ENCODE data around the gene PIPOX.

DNA sequence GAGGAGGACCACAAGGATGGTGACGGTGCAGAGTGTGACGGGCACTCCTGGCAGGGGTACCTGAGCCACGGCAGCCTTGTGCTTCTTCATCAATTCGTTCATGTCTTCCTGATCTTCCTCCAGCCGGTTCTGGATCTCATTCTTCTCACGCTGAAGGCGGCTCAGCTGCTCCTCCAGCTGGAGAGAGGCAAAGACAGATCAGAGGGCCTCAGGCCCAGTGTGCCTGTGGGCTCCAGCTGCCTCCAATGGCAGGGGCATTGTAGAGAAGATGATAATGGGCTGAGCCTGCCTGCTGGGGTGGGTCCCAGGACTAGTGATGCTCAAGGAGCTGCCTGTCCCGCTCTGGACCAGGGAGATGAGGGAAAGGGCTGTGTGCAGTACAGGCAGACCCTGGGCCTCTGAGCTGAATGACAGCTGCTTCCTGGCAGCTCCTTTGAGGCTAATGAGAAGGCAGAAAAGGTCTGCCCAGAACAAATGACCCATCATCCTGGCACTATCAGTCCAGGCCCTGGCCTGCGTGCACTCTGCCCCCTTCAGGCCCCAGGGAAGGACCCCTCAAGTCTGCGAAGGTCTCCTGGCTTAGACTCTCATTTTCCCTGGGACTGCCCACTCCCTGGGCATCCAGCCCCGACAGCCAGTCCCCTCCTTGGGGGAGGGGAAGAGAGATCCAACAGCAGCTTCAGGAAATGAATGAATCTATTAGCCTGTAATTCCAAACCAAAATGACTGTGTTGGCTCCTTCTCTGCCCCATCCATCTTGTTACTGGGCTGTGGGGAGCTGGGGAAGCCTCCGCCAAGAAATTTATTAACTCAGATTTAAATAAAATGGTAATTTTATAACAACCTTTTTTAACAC is 48.0 kb downstream of the PIPOX start:
- TF ChIP-seq POLR2A (IDR thresholded peaks at IDR 0.05) (no peak), POLR2AphosphoS5 (IDR thresholded peaks at IDR 0.05; ENCODE audit: insufficient read depth in 1 of 2, low read depth in 1 of 2) (no peak)
- TF ChIP-seq, protein P1, sequence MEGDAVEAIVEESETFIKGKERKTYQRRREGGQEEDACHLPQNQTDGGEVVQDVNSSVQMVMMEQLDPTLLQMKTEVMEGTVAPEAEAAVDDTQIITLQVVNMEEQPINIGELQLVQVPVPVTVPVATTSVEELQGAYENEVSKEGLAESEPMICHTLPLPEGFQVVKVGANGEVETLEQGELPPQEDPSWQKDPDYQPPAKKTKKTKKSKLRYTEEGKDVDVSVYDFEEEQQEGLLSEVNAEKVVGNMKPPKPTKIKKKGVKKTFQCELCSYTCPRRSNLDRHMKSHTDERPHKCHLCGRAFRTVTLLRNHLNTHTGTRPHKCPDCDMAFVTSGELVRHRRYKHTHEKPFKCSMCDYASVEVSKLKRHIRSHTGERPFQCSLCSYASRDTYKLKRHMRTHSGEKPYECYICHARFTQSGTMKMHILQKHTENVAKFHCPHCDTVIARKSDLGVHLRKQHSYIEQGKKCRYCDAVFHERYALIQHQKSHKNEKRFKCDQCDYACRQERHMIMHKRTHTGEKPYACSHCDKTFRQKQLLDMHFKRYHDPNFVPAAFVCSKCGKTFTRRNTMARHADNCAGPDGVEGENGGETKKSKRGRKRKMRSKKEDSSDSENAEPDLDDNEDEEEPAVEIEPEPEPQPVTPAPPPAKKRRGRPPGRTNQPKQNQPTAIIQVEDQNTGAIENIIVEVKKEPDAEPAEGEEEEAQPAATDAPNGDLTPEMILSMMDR (IDR thresholded peaks at IDR 0.05), result no peak

Measured in vagina (tissue), 2 donors.